ENCODE results near the gene MICB.

Gene MICB

GRCh38 chr6:31540640-31541039 is 42.7 kb downstream of the MICB start:
- DNase-seq, result no peak
- H3K36me3 ChIP-seq (ENCODE audit: control insufficient read depth in 4 of 4, insufficient read depth in 4 of 4, low read length in 3 of 4), result peaks cover 18 to 50% (median 38%) of the 10 kb centered on the region in 4 experiments
- CTCF ChIA-PET, result interaction anchor here (1.0 to 24.7 kb wide), 7 partner anchors 9 to 251 kb away, joined by 3 to 557 read pairs (median 7); partner anchors contain the start of genes LST1, LTB, NCR3 and TNF
- peaks cover 17 to 39% (median 33%) of the 10 kb centered on the region in 4 experiments for H3K4me1 ChIP-seq (ENCODE audit: control extremely low read depth in 1 of 4, control insufficient read depth in 4 of 4, insufficient read depth in 4 of 4, low read length in 3 of 4)
- H3K27me3 ChIP-seq (replicated peaks in 2 of 5; ENCODE audit: control insufficient read depth in 4 of 5, insufficient read depth in 5 of 5, low read length in 4 of 5), result no peaks in the 10 kb centered on the region
- H3K4me3 ChIP-seq (ENCODE audit: control insufficient read depth in 1 of 7, extremely low read depth in 1 of 7, insufficient read depth in 4 of 7, low read depth in 2 of 7, low read length in 6 of 7), result peak overlapping the region; percentile 66 to 97 (median 91)
- WGBS (ENCODE audit: insufficient coverage), result 0% methylated on average over 2 of the region's 4 CpGs
- no peaks in the 10 kb centered on the region for H3K9me3 ChIP-seq (ENCODE audit: control extremely low read depth in 1 of 5, control insufficient read depth in 4 of 5, insufficient read depth in 2 of 5, low read depth in 1 of 5, low read length in 4 of 5)
- peak overlapping the region; percentile 99 to 100 for H3K27ac ChIP-seq (ENCODE audit: insufficient read depth in 1 of 2, low read depth in 1 of 2, low read length in 2 of 2, poor library complexity in 1 of 2, severe bottlenecking in 2 of 2)
- POLR2A ChIA-PET, result interaction anchor here (2.1 to 2.6 kb wide), 2 partner anchors 12 to 42 kb away, joined by 7 to 12 read pairs; partner anchors contain the start of gene MCCD1

- Histone ChIP-seq H3K27ac (ENCODE audit: insufficient read depth in 1 of 2, low read depth in 1 of 2, low read length in 2 of 2, poor library complexity in 1 of 2, severe bottlenecking in 2 of 2) (peak overlapping the region; percentile 99 to 100), H3K9me3 (ENCODE audit: control extremely low read depth in 1 of 5, control insufficient read depth in 4 of 5, insufficient read depth in 2 of 5, low read depth in 1 of 5, low read length in 4 of 5) (no peaks in the 10 kb centered on the region), H3K4me1 (ENCODE audit: control extremely low read depth in 1 of 4, control insufficient read depth in 4 of 4, insufficient read depth in 4 of 4, low read length in 3 of 4) (peaks cover 17 to 40% (median 35%) of the 10 kb centered on the region in 4 experiments), H3K4me3 (ENCODE audit: control insufficient read depth in 1 of 7, extremely low read depth in 1 of 7, insufficient read depth in 4 of 7, low read depth in 2 of 7, low read length in 6 of 7) (peak overlapping the region; percentile 66 to 97 (median 91)), H3K36me3 (ENCODE audit: control insufficient read depth in 4 of 4, insufficient read depth in 4 of 4, low read length in 3 of 4) (peaks cover 18 to 45% (median 34%) of the 10 kb centered on the region in 4 experiments), H3K27me3 (replicated peaks in 2 of 5; ENCODE audit: control insufficient read depth in 4 of 5, insufficient read depth in 5 of 5, low read length in 4 of 5) (no peaks in the 10 kb centered on the region)
- CTCF ChIA-PET, result interaction anchor here (0.8 to 24.7 kb wide), 8 partner anchors 9 to 250 kb away, joined by 3 to 557 read pairs (median 5); partner anchors contain the start of genes LST1, LTB, MCCD1 and NCR3
- DNase-seq, result peak; percentile 54 to 75 (median 66)
- POLR2A ChIA-PET, result interaction anchor here (0.7 to 2.6 kb wide), 6 partner anchors 9 to 1431 kb away, joined by 3 to 12 read pairs (median 4); partner anchors contain the start of genes BAG6 and MCCD1
- WGBS (ENCODE audit: insufficient coverage), result 0% methylated on average over 11 of the region's 21 CpGs
Observed at GRCh38 chr6:31541059-31541657, 43.2 kb downstream of the MICB start.

- peaks cover 17 to 47% (median 40%) of the 10 kb centered on the region in 4 experiments for H3K4me1 ChIP-seq (ENCODE audit: control extremely low read depth in 1 of 4, control insufficient read depth in 4 of 4, insufficient read depth in 4 of 4, low read length in 3 of 4)
- H3K27me3 ChIP-seq (replicated peaks in 2 of 5; ENCODE audit: control insufficient read depth in 4 of 5, insufficient read depth in 5 of 5, low read length in 4 of 5), result no peaks in the 10 kb centered on the region
- peaks cover 14 to 38% (median 28%) of the 10 kb centered on the region in 4 experiments for H3K36me3 ChIP-seq (ENCODE audit: control insufficient read depth in 4 of 4, insufficient read depth in 4 of 4, low read length in 3 of 4)
- under 1% methylated on average over 36 of the region's 43 CpGs for WGBS (ENCODE audit: insufficient coverage)
- H3K4me3 ChIP-seq (ENCODE audit: control insufficient read depth in 1 of 7, extremely low read depth in 1 of 7, insufficient read depth in 4 of 7, low read depth in 2 of 7, low read length in 6 of 7), result peak within 1 kb of the TSS; percentile 66 to 97 (median 91)
- POLR2A ChIA-PET, result interaction anchor here (0.7 to 2.6 kb wide), 6 partner anchors 10 to 1430 kb away, joined by 3 to 12 read pairs (median 4); partner anchors contain the start of genes BAG6 and MCCD1
- H3K27ac ChIP-seq (ENCODE audit: insufficient read depth in 1 of 2, low read depth in 1 of 2, low read length in 2 of 2, poor library complexity in 1 of 2, severe bottlenecking in 2 of 2), result peak within 1 kb of the TSS; percentile 99 to 100
- no peaks in the 10 kb centered on the region for H3K9me3 ChIP-seq (ENCODE audit: control extremely low read depth in 1 of 5, control insufficient read depth in 4 of 5, insufficient read depth in 2 of 5, low read depth in 1 of 5, low read length in 4 of 5)
- CTCF ChIA-PET, result interaction anchor here (0.8 to 24.7 kb wide), 10 partner anchors 8 to 250 kb away, joined by 3 to 557 read pairs (median 4); partner anchors contain the start of genes LST1, LTB, MCCD1 and NCR3
- DNase-seq, result peak; percentile 98 to 99 (median 99)
Observed at GRCh38 chr6:31541658-31542521, 43.9 kb downstream of the MICB start, which contains the start of gene DDX39B. Gene DDX39B (minus strand): TSS chr6:31542003. CDS start chr6:31540532, 1,471 bp downstream.

- CTCF ChIA-PET, result interaction anchor here (1.6 to 24.7 kb wide), 4 partner anchors 17 to 55 kb away, joined by 3 to 557 read pairs (median 244); partner anchors contain the start of genes LST1, LTB, NCR3 and TNF
- 95% methylated on average over 3 of the region's 6 CpGs for WGBS (ENCODE audit: insufficient coverage)
- POLR2A ChIA-PET, result no interaction called here
- Histone ChIP-seq H3K36me3 (ENCODE audit: control insufficient read depth in 4 of 4, insufficient read depth in 4 of 4, low read length in 3 of 4) (peaks cover 9 to 23% (median 14%) of the 10 kb centered on the region in 4 experiments), H3K27me3 (replicated peaks in 2 of 5; ENCODE audit: control insufficient read depth in 4 of 5, insufficient read depth in 5 of 5, low read length in 4 of 5) (no peaks in the 10 kb centered on the region), H3K27ac (ENCODE audit: insufficient read depth in 1 of 2, low read depth in 1 of 2, low read length in 2 of 2, poor library complexity in 1 of 2, severe bottlenecking in 2 of 2) (peak overlapping the region in 1 of 2 experiments; percentile 100), H3K4me3 (ENCODE audit: control insufficient read depth in 1 of 7, extremely low read depth in 1 of 7, insufficient read depth in 4 of 7, low read depth in 2 of 7, low read length in 6 of 7) (no peak overlapping the region), H3K9me3 (ENCODE audit: control extremely low read depth in 1 of 5, control insufficient read depth in 4 of 5, insufficient read depth in 2 of 5, low read depth in 1 of 5, low read length in 4 of 5) (no peaks in the 10 kb centered on the region), H3K4me1 (ENCODE audit: control extremely low read depth in 1 of 4, control insufficient read depth in 4 of 4, insufficient read depth in 4 of 4, low read length in 3 of 4) (peaks cover 17 to 63% (median 52%) of the 10 kb centered on the region in 4 experiments)
- DNase-seq, result no peak
Observed at GRCh38 chr6:31543639-31544038, 45.7 kb downstream of the MICB start.

- no peak for DNase-seq
- peaks cover 15 to 62% (median 42%) of the 10 kb centered on the region in 4 experiments for H3K4me1 ChIP-seq (ENCODE audit: control extremely low read depth in 1 of 4, control insufficient read depth in 4 of 4, insufficient read depth in 4 of 4, low read length in 3 of 4)
- no peaks in the 10 kb centered on the region for H3K9me3 ChIP-seq (ENCODE audit: control extremely low read depth in 1 of 5, control insufficient read depth in 4 of 5, insufficient read depth in 2 of 5, low read depth in 1 of 5, low read length in 4 of 5)
- no peak overlapping the region for H3K27ac ChIP-seq (ENCODE audit: insufficient read depth in 1 of 2, low read depth in 1 of 2, low read length in 2 of 2, poor library complexity in 1 of 2, severe bottlenecking in 2 of 2)
- no peak overlapping the region for H3K4me3 ChIP-seq (ENCODE audit: control insufficient read depth in 1 of 7, extremely low read depth in 1 of 7, insufficient read depth in 4 of 7, low read depth in 2 of 7, low read length in 6 of 7)
- H3K36me3 ChIP-seq (ENCODE audit: control insufficient read depth in 4 of 4, insufficient read depth in 4 of 4, low read length in 3 of 4), result peaks cover under 1 to 12% (median 5%) of the 10 kb centered on the region in 4 experiments
- CTCF ChIA-PET, result interaction anchor here (1.1 to 24.7 kb wide), 4 partner anchors 38 to 146 kb away, joined by 3 to 557 read pairs (median 244); partner anchors contain the start of genes LST1, LTB, NCR3 and TNF
- POLR2A ChIA-PET, result no interaction called here
- no peaks in the 10 kb centered on the region for H3K27me3 ChIP-seq (replicated peaks in 2 of 5; ENCODE audit: control insufficient read depth in 4 of 5, insufficient read depth in 5 of 5, low read length in 4 of 5)
- 95% methylated on average over 2 of the region's 2 CpGs for WGBS (ENCODE audit: insufficient coverage)
Observed at GRCh38 chr6:31544676-31545075, 46.7 kb downstream of the MICB start.

GRCh38 chr6:31545291-31545690 is 47.3 kb downstream of the MICB start:
- POLR2A ChIA-PET, result no interaction called here

More at GRCh38 chr6:31545291-31545690, 47.3 kb downstream of the MICB start:
- H3K9me3 ChIP-seq (ENCODE audit: control extremely low read depth in 1 of 5, control insufficient read depth in 4 of 5, insufficient read depth in 2 of 5, low read depth in 1 of 5, low read length in 4 of 5), result no peaks in the 10 kb centered on the region
- CTCF ChIA-PET, result interaction anchor here (1.1 to 24.7 kb wide), 6 partner anchors 37 to 145 kb away, joined by 3 to 557 read pairs (median 4); partner anchors contain the start of genes LST1, LTB, NCR3 and TNF
- 92% methylated on average over 7 of the region's 7 CpGs for WGBS (ENCODE audit: insufficient coverage)
- peaks cover 0 to 6% (median 2%) of the 10 kb centered on the region in 4 experiments for H3K36me3 ChIP-seq (ENCODE audit: control insufficient read depth in 4 of 4, insufficient read depth in 4 of 4, low read length in 3 of 4)
- no peaks in the 10 kb centered on the region for H3K27me3 ChIP-seq (replicated peaks in 2 of 5; ENCODE audit: control insufficient read depth in 4 of 5, insufficient read depth in 5 of 5, low read length in 4 of 5)
- H3K4me3 ChIP-seq (ENCODE audit: control insufficient read depth in 1 of 7, extremely low read depth in 1 of 7, insufficient read depth in 4 of 7, low read depth in 2 of 7, low read length in 6 of 7), result no peak overlapping the region
- peaks cover 11 to 56% (median 36%) of the 10 kb centered on the region in 4 experiments for H3K4me1 ChIP-seq (ENCODE audit: control extremely low read depth in 1 of 4, control insufficient read depth in 4 of 4, insufficient read depth in 4 of 4, low read length in 3 of 4)
- DNase-seq, result no peak
- H3K27ac ChIP-seq (ENCODE audit: insufficient read depth in 1 of 2, low read depth in 1 of 2, low read length in 2 of 2, poor library complexity in 1 of 2, severe bottlenecking in 2 of 2), result no peak overlapping the region

Measured in common myeloid progenitor, CD34-positive (primary cell).